Measurements from ENCODE around the gene DRD3. TPM values are rescaled to one million over a fixed set of nuclear protein-coding genes. Genes with fewer than 3 reads are reported as not detected.
A peak's percentile ranks its signal among the peaks of the same experiment; 100 is the strongest.

Gene DRD3
- total RNA-seq (2021; fragmentation: NEBNext Ultra II Directional; extraction: Animal tissue kit (Norgen Biotek cat#: 25700)) (0.32 and 0.34 TPM in 2 replicates), polyA plus RNA-seq (2011; rRNA removed) (1.2 and 1.3 TPM in 2 replicates), polyA minus RNA-seq (2011; rRNA and poly(A)+ RNA removed) (0.22 and 1.2 TPM in 2 replicates)
- 0.59 TPM for polyA plus RNA-seq (2011; cell fraction: cytosol; rRNA removed)
- 0.86 TPM for polyA plus RNA-seq (2011; cell fraction: nucleus; rRNA removed)
- polyA plus RNA-seq (2012, experiment 1 of 2): 0.18 to 0.46 TPM (median 0.37 TPM) in 4 replicates
- 0.28 TPM for polyA plus RNA-seq (2012, experiment 2 of 2)
- polyA plus RNA-seq (2013, experiment 1 of 2): 1.0 TPM
- 0.72 TPM for polyA plus RNA-seq (2013, experiment 2 of 2)
- polyA minus RNA-seq (2011; cell fraction: cytosol; rRNA and poly(A)+ RNA removed): not detected
- 1.2 TPM for polyA minus RNA-seq (2011; cell fraction: nucleus; rRNA and poly(A)+ RNA removed)
- long read RNA-seq, experiment 1, partial matches to known transcripts: 0 of 1 reads
- long read RNA-seq, experiment 1, other reads (novel, unspliced or antisense): 0 of 1 reads
- long read RNA-seq, experiment 2, partial matches to known transcripts: 1 of 1 reads
- long read RNA-seq, experiment 2, other reads (novel, unspliced or antisense): 0 of 1 reads

DNA sequence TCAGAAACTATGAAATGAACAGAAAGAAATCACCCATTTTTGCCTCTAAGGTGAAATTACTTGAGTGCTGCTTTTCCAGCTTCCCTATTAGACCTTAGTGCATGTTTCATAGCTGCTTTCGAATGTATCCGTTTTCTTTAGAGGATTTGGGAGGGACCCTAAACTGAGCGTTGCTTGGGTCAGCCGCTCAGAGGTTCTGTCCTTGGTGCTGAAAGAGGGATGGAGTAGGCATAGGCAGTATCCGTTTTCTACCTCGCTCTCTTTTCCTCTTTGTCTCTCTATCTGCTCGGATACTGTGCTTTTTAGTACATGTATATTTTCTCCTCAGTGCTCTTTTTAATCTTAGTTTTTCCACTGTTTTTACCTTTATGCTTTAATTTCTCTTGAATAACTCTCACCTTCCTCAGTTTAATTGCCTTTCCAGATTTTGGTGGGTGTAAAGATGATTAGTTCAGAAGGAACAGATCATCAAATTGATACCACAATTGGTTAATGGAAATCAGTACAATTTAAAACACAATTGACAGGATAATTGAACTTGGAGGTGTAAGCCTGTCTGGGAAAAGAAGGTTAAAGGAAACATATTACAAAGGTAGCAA lies at the start of gene DRD3:
Gene DRD3, minus strand, starts transcription at position 283 of the 599 bp plus-strand sequence. CDS start 7,060 bp downstream, outside the sequence.
- Histone ChIP-seq H3K4ac (replicated peaks; ENCODE audit: insufficient read length, low read depth, low read length) (no peak within 1 kb of the TSS), H2BK120ac (replicated peaks; ENCODE audit: low read depth, low read length) (no peak within 1 kb of the TSS), H3K9ac (replicated peaks in 1 of 4; ENCODE audit: extremely low read depth in 1 of 4, low read depth in 3 of 4, low read length in 3 of 4) (no peak within 1 kb of the TSS), H3K27ac (ENCODE audit: low read depth, low read length) (no peak within 1 kb of the TSS), H3K23ac (ENCODE audit: insufficient read length) (no peak within 1 kb of the TSS), H3K56ac (replicated peaks; ENCODE audit: insufficient read length, low read depth, low read length) (no peak within 1 kb of the TSS), H2BK12ac (ENCODE audit: low read depth, low read length) (no peak within 1 kb of the TSS), H3K9me3 (ENCODE audit: insufficient read depth in 2 of 2, low read depth in 1 of 2, low read length in 1 of 2) (no peaks in the 10 kb centered on the region), H4K5ac (ENCODE audit: insufficient read length, low read depth, low read length) (no peak within 1 kb of the TSS), H4K8ac (ENCODE audit: extremely low read depth, insufficient read depth, low read length) (no peak within 1 kb of the TSS), H3K79me2 (ENCODE audit: control insufficient read depth in 1 of 2, insufficient read depth in 2 of 2, low read length in 2 of 2) (no peaks in the 10 kb centered on the region), H3K23me2 (ENCODE audit: low read depth, low read length) (no peaks in the 10 kb centered on the region), H3K36me3 (ENCODE audit: control insufficient read depth in 2 of 4, insufficient read depth in 4 of 4, low read length in 3 of 4) (no peaks in the 10 kb centered on the region), H2BK20ac (ENCODE audit: low read length) (no peak within 1 kb of the TSS), H3K27me3 (replicated peaks in 1 of 4; ENCODE audit: control insufficient read depth in 3 of 4, extremely low read depth in 1 of 4, insufficient read depth in 3 of 4, low read length in 3 of 4) (no peaks in the 10 kb centered on the region), H3K79me1 (ENCODE audit: low read depth, low read length) (no peaks in the 10 kb centered on the region), H3K4me1 (replicated peaks in 1 of 4; ENCODE audit: control insufficient read depth in 3 of 4, insufficient read depth in 4 of 4, low read length in 3 of 4) (peaks cover 0 to 7% (median 1%) of the 10 kb centered on the region in 4 experiments; a peak in 2 of 7 replicates), H2BK15ac (ENCODE audit: low read length) (no peak within 1 kb of the TSS), H3K4me2 (ENCODE audit: insufficient read depth in 1 of 2, low read depth in 2 of 2, low read length in 2 of 2) (peak within 1 kb of the TSS in 1 of 2 experiments; percentile 45; a peak in 2 of 4 replicates), H2AFZ (ENCODE audit: low read length) (no peak within 1 kb of the TSS), H3K4me3 (ENCODE audit: extremely low read depth in 1 of 4, insufficient read depth in 2 of 4, low read depth in 3 of 4, low read length in 4 of 4) (no peak within 1 kb of the TSS), H3K14ac (ENCODE audit: insufficient read length) (no peak within 1 kb of the TSS), H4K20me1 (replicated peaks in 1 of 2; ENCODE audit: control insufficient read depth in 1 of 2, insufficient read depth in 2 of 2, low read length in 2 of 2) (no peaks in the 10 kb centered on the region), H2AK5ac (ENCODE audit: low read depth, low read length) (no peak within 1 kb of the TSS), H4K91ac (replicated peaks; ENCODE audit: insufficient read length, low read length) (no peak within 1 kb of the TSS), H2BK5ac (ENCODE audit: low read depth, low read length) (no peak within 1 kb of the TSS), H3K18ac (ENCODE audit: extremely low read depth, low read length) (no peak within 1 kb of the TSS)
- 21% methylated on average over 7 of the region's 7 CpGs; no CpG with 5 or more reads in 1 of the 2 experiments for WGBS, 2 experiments (ENCODE audit: extremely low coverage in 1 of 2, insufficient coverage in 1 of 2, insufficient read length in 1 of 2, insufficient replicate concordance in 2 of 2, low coverage in 1 of 2, low lambda C conversion rate in 2 of 2, missing lambda C conversion rate in 1 of 2)
- FAIRE-seq (peak; percentile 93), DNase-seq (ENCODE audit: low read depth in 1 of 2, low spot score in 2 of 2) (peak in 1 of 2 experiments; percentile 63)
- CTCF ChIA-PET (ENCODE audit: partially characterized antibody): interaction anchor here (0.7 to 2.2 kb wide), 21 partner anchors 10 to 240 kb away, joined by 3 to 10 read pairs (median 4); no protein-coding TSS in a partner anchor
- POLR2A ChIA-PET (ENCODE audit: partially characterized antibody): interaction anchor here (1.2 to 1.8 kb wide), 2 partner anchors 10 to 24 kb away, joined by 3 to 9 read pairs; no protein-coding TSS in a partner anchor
- no peak for TF ChIP-seq RXRA (IDR thresholded peaks at IDR 0.05; ENCODE audit: insufficient read depth, low read depth, low read length)
- no peak for TF ChIP-seq JUND (IDR thresholded peaks at IDR 0.05; ENCODE audit: low read length)
- no peak for TF ChIP-seq SIRT6 (IDR thresholded peaks at IDR 0.05; ENCODE audit: low read length)
- TF ChIP-seq, protein P1, sequence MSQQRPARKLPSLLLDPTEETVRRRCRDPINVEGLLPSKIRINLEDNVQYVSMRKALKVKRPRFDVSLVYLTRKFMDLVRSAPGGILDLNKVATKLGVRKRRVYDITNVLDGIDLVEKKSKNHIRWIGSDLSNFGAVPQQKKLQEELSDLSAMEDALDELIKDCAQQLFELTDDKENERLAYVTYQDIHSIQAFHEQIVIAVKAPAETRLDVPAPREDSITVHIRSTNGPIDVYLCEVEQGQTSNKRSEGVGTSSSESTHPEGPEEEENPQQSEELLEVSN (IDR thresholded peaks at IDR 0.05): no peak
- TF ChIP-seq RBBP5 (IDR thresholded peaks at IDR 0.05; ENCODE audit: borderline replicate concordance, low read depth, low read length): no peak
- no peak for TF ChIP-seq SP1 (IDR thresholded peaks at IDR 0.05; ENCODE audit: low read depth, low read length)
- TF ChIP-seq SIX5 (IDR thresholded peaks at IDR 0.05; ENCODE audit: low read depth, low read length): no peak
- no peak for TF ChIP-seq GTF2F1 (IDR thresholded peaks at IDR 0.05; ENCODE audit: borderline replicate concordance, low read depth, low read length)
- peak; percentile 76 to 91; a peak in 3 of 4 replicates for TF ChIP-seq SIN3A (conservative IDR thresholded peaks at IDR 0.05 in 1 of 2, IDR thresholded peaks at IDR 0.05 in 1 of 2; ENCODE audit: low read depth in 1 of 2, low read length in 2 of 2)
- TF ChIP-seq EGR1 (IDR thresholded peaks at IDR 0.05; ENCODE audit: borderline replicate concordance, low read depth, low read length): no peak
